Osteoblast (primary cell): ENCODE results near the gene CORIN. TPM values are rescaled to one million over a fixed set of nuclear protein-coding genes. Genes with fewer than 3 reads are reported as not detected.

ENCODE experiments used
- DNase-seq: peaks from one replicate; pipeline ENCODE4 v3.0.0; 2011; ENCODE audit warnings: low spot score, mixed read lengths; ENCODE audit not compliant: insufficient read length; ENCODE audit errors: missing footprints
- H2AFZ ChIP-seq: 2 replicates; pipeline ENCODE4 v1.6.0; 2011; ENCODE audit warnings: mild to moderate bottlenecking, low read length
- H3K27ac ChIP-seq: 2 replicates; pipeline ENCODE4 v1.5.1; 2011; ENCODE audit warnings: mild to moderate bottlenecking, low read depth, low read length, moderate library complexity
- H3K27me3 ChIP-seq: 2 replicates; pipeline ENCODE4 v1.6.0; 2012; ENCODE audit warnings: mild to moderate bottlenecking, control low read depth, inconsistent platforms, low read length, moderate library complexity; ENCODE audit not compliant: insufficient read depth
- H3K36me3 ChIP-seq: 2 replicates; pipeline ENCODE4 v1.5.1; 2011; ENCODE audit warnings: mild to moderate bottlenecking, low read length, control low read depth, moderate library complexity; ENCODE audit not compliant: insufficient read depth
- H3K4me1 ChIP-seq: 2 replicates; pipeline ENCODE4 v1.5.1; 2011; ENCODE audit warnings: mild to moderate bottlenecking, low read length, control low read depth, moderate library complexity; ENCODE audit not compliant: insufficient read depth
- H3K4me2 ChIP-seq: 2 replicates; pipeline ENCODE4 v1.6.0; 2011; ENCODE audit warnings: mild to moderate bottlenecking, low read length; ENCODE audit not compliant: insufficient read depth
- H3K4me3 ChIP-seq: fragments of 200-600 bp; sonication (generic); 3 replicates; pipeline ENCODE4 v1.5.1; 2012; ENCODE audit warnings: mild to moderate bottlenecking, low read length, inconsistent platforms; ENCODE audit not compliant: insufficient read depth
- H3K79me2 ChIP-seq: 2 replicates; pipeline ENCODE4 v1.6.0; 2012; ENCODE audit warnings: mild to moderate bottlenecking, low read length, control low read depth, inconsistent platforms; ENCODE audit not compliant: insufficient read depth
- H3K9me3 ChIP-seq: 2 replicates; pipeline ENCODE4 v1.5.1; 2011; ENCODE audit warnings: low read depth, low read length, control low read depth
- H4K20me1 ChIP-seq: 2 replicates; pipeline ENCODE4 v1.6.0; 2012; ENCODE audit warnings: mild to moderate bottlenecking, low read length, control low read depth; ENCODE audit not compliant: insufficient read depth
- total RNA-seq: library from RNA; depleted of rRNA; stranded (reverse); fragments of >200 nt; gene quantifications from 2 replicates; pipeline ENCODE4 v1.2.3, GENCODE V29; 2012
- TF ChIP-seq, protein P1 (sequence below): IDR thresholded peaks from 2 replicates; pipeline ENCODE4 v1.5.1; 2011; ENCODE audit warnings: mild to moderate bottlenecking, low read depth, low read length, moderate library complexity; ENCODE audit errors: extremely low read depth

Gene CORIN
- total RNA-seq, 1 donor: 0.36 TPM

DNA sequence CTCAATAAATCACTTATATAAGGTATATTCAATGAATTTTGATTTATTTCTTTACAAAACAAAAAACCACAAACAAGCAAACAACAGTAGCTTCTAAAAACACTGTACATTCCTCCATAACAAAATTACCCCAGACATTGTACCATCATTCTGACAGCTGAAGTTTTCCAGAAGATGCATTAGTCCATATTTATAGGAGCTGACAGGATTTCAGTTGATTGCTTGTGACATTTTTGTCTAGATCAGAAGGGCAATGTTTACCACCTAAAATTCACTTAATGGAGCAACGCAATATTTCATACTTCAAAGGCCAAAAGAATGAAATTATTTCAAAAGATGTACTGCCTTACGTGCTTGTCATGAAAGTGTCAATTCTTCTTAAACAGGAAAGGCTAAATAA lies 185.8 kb downstream of the CORIN start:
- DNase-seq: no peak
- H3K4me3 ChIP-seq: no peak overlapping the region
- H4K20me1 ChIP-seq: no peaks in the 10 kb centered on the region
- TF ChIP-seq, protein P1, sequence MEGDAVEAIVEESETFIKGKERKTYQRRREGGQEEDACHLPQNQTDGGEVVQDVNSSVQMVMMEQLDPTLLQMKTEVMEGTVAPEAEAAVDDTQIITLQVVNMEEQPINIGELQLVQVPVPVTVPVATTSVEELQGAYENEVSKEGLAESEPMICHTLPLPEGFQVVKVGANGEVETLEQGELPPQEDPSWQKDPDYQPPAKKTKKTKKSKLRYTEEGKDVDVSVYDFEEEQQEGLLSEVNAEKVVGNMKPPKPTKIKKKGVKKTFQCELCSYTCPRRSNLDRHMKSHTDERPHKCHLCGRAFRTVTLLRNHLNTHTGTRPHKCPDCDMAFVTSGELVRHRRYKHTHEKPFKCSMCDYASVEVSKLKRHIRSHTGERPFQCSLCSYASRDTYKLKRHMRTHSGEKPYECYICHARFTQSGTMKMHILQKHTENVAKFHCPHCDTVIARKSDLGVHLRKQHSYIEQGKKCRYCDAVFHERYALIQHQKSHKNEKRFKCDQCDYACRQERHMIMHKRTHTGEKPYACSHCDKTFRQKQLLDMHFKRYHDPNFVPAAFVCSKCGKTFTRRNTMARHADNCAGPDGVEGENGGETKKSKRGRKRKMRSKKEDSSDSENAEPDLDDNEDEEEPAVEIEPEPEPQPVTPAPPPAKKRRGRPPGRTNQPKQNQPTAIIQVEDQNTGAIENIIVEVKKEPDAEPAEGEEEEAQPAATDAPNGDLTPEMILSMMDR: no peak
- no peaks in the 10 kb centered on the region for H3K36me3 ChIP-seq
- no peak overlapping the region for H3K27ac ChIP-seq
- peaks cover 7% of the 10 kb centered on the region for H3K4me1 ChIP-seq
- H3K79me2 ChIP-seq: no peaks in the 10 kb centered on the region
- H3K9me3 ChIP-seq: no peaks in the 10 kb centered on the region
- peaks cover 5% of the 10 kb centered on the region for H3K27me3 ChIP-seq
- H3K4me2 ChIP-seq: no peak overlapping the region
- no peak overlapping the region for H2AFZ ChIP-seq

DNA sequence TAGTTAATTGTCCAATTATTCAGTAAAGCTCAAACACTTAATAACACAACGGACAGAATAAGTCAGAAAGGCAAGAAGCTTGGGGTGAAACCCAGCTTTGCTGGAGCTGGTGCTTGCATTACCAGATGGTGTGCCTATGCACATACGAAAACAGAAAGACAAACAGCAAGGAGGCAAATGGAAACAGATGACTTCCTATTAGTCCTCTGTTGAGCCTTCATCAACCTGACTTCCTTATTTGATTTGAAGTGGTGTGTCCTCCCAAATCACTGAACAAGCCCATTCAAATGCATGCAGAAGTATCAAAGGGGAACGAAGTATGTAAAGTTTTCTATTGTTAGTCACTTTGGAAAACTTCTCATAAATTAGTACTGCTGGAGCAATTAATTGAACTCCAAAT lies 186.6 kb downstream of the CORIN start:
- no peaks in the 10 kb centered on the region for H3K79me2 ChIP-seq

DNA sequence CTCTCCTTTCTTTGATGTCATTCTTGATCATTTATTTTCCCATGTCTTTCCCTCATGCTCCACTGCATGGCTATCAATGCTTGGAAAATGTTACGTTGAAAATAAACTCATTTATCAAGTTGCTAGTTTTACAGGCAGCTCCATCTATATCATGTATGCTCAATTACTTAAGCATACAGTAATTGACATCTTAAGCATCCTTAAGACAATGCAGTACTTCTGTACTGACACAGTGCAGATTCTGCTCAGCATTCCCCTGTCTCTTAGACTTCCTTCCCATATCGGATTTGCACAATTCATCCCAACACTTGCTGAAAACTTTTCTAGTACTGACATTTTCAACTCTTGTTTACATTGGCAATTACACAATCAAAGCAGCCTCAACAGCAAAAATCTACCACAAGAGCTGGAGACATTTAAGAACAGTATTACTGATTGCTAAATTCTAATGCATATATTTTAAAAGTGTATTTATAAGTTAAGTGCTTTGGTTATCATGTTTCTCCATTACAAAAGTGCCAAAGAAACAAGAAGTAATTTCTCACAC lies 187.2 kb downstream of the CORIN start:
- no peaks in the 10 kb centered on the region for H3K79me2 ChIP-seq
- no peak overlapping the region for H3K27ac ChIP-seq
- TF ChIP-seq, protein P1: no peak
- peaks cover 5% of the 10 kb centered on the region for H3K27me3 ChIP-seq
- no peaks in the 10 kb centered on the region for H3K9me3 ChIP-seq
- no peak overlapping the region for H3K4me2 ChIP-seq
- no peak for DNase-seq
- no peaks in the 10 kb centered on the region for H3K36me3 ChIP-seq
- H3K4me1 ChIP-seq: peaks cover 7% of the 10 kb centered on the region
- H3K4me3 ChIP-seq: no peak overlapping the region
- no peak overlapping the region for H2AFZ ChIP-seq
- H4K20me1 ChIP-seq: no peaks in the 10 kb centered on the region

More for the DNA sequence above, 186.6 kb downstream of the CORIN start:
- no peaks in the 10 kb centered on the region for H4K20me1 ChIP-seq
- H3K36me3 ChIP-seq: no peaks in the 10 kb centered on the region
- DNase-seq: no peak
- no peak overlapping the region for H2AFZ ChIP-seq
- H3K9me3 ChIP-seq: no peaks in the 10 kb centered on the region
- no peak overlapping the region for H3K27ac ChIP-seq
- peaks cover 5% of the 10 kb centered on the region for H3K27me3 ChIP-seq
- no peak overlapping the region for H3K4me3 ChIP-seq
- TF ChIP-seq, protein P1: no peak
- H3K4me1 ChIP-seq: peaks cover 7% of the 10 kb centered on the region
- no peak overlapping the region for H3K4me2 ChIP-seq

DNA sequence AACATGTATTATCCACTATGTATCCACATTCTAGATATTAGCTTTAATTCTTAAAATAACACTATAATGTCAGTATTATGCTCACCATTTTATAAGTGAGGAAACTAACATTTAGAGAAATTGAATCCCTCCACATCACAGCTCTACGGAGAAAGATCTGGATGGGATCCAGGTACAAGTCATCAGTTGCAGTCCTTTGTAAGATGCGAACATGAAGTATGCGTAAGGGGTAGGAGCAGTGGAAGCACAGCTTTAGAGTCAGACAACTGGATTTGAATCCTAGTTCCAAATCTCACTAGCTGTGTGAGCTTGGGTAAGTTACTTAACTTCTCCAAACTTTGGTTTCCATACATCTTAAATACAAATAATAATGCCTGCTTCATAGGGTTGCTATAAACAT lies 190.3 kb downstream of the CORIN start:
- no peaks in the 10 kb centered on the region for H4K20me1 ChIP-seq
- no peak overlapping the region for H3K4me3 ChIP-seq
- H2AFZ ChIP-seq: no peak overlapping the region
- H3K36me3 ChIP-seq: no peaks in the 10 kb centered on the region
- H3K27ac ChIP-seq: no peak overlapping the region
- TF ChIP-seq, protein P1: no peak
- H3K9me3 ChIP-seq: no peaks in the 10 kb centered on the region
- no peak for DNase-seq
- H3K27me3 ChIP-seq: peaks cover 5% of the 10 kb centered on the region
- H3K4me2 ChIP-seq: no peak overlapping the region
- no peaks in the 10 kb centered on the region for H3K79me2 ChIP-seq
- peaks cover 15% of the 10 kb centered on the region for H3K4me1 ChIP-seq
